NCI-H82 treated with DMSO at 0.1 percent for 48 hours (cell line): Measurements from ENCODE around the gene TMEM139.
"Not testable (repeated sequence)": the region's sequence is repeated elsewhere in the genome, so short reads cannot be mapped to it uniquely, and the experiment has no call there.

ENCODE experiments used
- DNase-seq: peaks from one replicate; lab custom pipeline; 2025; ENCODE audit not compliant: unreplicated experiment; lab: John Stamatoyannopoulos, UW

TMEM139 gene

GRCh38 chr7:143258831-143259230, 25.9 kb upstream of the TMEM139 start:
- DNase-seq = no peak

GRCh38 chr7:143259765-143260164, 25.0 kb upstream of the TMEM139 start:
- DNase-seq = no peak

- DNase-seq = no peak
These were observed 22.9 kb upstream of the TMEM139 start for GRCh38 chr7:143261901-143262300.

- no peak for DNase-seq
These were observed 21.2 kb upstream of the TMEM139 start, which contains the start of gene GSTK1 for GRCh38 chr7:143263266-143264195. Gene GSTK1, plus strand, starts transcription at chr7:143263441. Its CDS starts 73 bp downstream, at chr7:143263514.

- DNase-seq = not testable (repeated sequence)
These were observed 20.6 kb upstream of the TMEM139 start for GRCh38 chr7:143264196-143264568.

GRCh38 chr7:143265017-143265693, 19.6 kb upstream of the TMEM139 start:
- no peak for DNase-seq

- DNase-seq = no peak
These were observed 15.5 kb upstream of the TMEM139 start for GRCh38 chr7:143269251-143269650.

- DNase-seq = no peak
These were observed 13.5 kb upstream of the TMEM139 start for GRCh38 chr7:143271240-143271639.

- no peak for DNase-seq
These were observed 11.9 kb upstream of the TMEM139 start for GRCh38 chr7:143272871-143273270.

- no peak for DNase-seq
These were observed 5.3 kb upstream of the TMEM139 start for GRCh38 chr7:143279186-143280098.

- DNase-seq = no peak
These were observed 4.6 kb upstream of the TMEM139 start for GRCh38 chr7:143280160-143280559.

GRCh38 chr7:143280566-143280965, 4.2 kb upstream of the TMEM139 start:
- no peak for DNase-seq

- DNase-seq = no peak
These were observed 3.2 kb upstream of the TMEM139 start for GRCh38 chr7:143281529-143281928.

GRCh38 chr7:143282124-143282523, 2.6 kb upstream of the TMEM139 start:
- DNase-seq = no peak

GRCh38 chr7:143283381-143283780, 1.4 kb upstream of the TMEM139 start:
- DNase-seq = no peak

GRCh38 chr7:143285470-143285778, 666 bp downstream of the TMEM139 start:
- no peak for DNase-seq

- no peak for DNase-seq
These were observed 1.2 kb downstream of the TMEM139 start for GRCh38 chr7:143285806-143286521.

GRCh38 chr7:143286522-143286890, 1.7 kb downstream of the TMEM139 start:
- no peak for DNase-seq

GRCh38 chr7:143287339-143287934, 2.7 kb downstream of the TMEM139 start:
- no peak for DNase-seq
